Fibroblast of lung (primary cell): ENCODE measurements around the gene EML2.

Source experiments
- CTCF ChIP-seq, 2 donors: IDR thresholded peaks in 1 of 2; conservative IDR thresholded peaks in 1 of 2; 1 replicate in 1 of 2; 2 replicates in 1 of 2; pipeline ENCODE4 v1.5.1; 2011 to 2012; ENCODE audit warnings: low read length in 2 of 2, control low read depth in 1 of 2, inconsistent platforms in 1 of 2, low read depth in 1 of 2, mild to moderate bottlenecking in 1 of 2
- EZH2 ChIP-seq: IDR thresholded peaks from 2 replicates; pipeline ENCODE4 v1.5.1; 2012; ENCODE audit warnings: low read length, control low read depth, mild to moderate bottlenecking; ENCODE audit errors: missing control alignments

- TF ChIP-seq CTCF (conservative IDR thresholded peaks at IDR 0.05 in 1 of 2, IDR thresholded peaks at IDR 0.05 in 1 of 2; ENCODE audit: low read depth in 1 of 2, low read length in 2 of 2) (no peak), EZH2 (no peak)
Measured at GRCh38 chr19:45601115-45601514, 38.1 kb downstream of the EML2 start.
